Measurements from ENCODE around the gene CEMIP. TPM values are rescaled to one million over a fixed set of nuclear protein-coding genes. Genes with fewer than 3 reads are reported as not detected.

Gene CEMIP
- total RNA-seq, 1 donor from 2014 or later: under 0.01 TPM

DNA sequence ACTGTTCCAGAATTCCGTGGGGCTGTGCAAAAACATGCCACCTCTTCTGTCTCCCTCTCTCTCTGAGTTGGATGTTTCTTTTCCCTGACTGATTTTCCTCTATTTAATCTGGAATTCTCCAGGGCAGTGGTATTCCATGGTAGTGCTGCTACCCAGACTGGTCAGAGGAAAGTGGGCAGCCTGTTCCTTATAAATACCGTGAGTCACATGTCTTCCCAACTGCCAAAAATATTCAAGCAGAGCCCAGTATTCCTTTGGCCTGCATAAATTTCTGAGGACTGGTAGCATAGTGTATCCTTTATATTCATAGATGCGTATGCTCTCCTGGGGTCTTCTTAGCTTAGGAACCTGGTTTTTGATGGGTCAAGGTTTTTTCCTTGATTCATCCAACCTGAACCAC, 40.9 kb downstream of the CEMIP start:
- Histone ChIP-seq H3K4me3 (ENCODE audit: low read depth, low read length) (no peak overlapping the region), H3K27me3 (ENCODE audit: control insufficient read depth, insufficient read depth, low read length) (no peaks in the 10 kb centered on the region), H3K36me3 (ENCODE audit: control insufficient read depth, insufficient read depth, low read length) (no peaks in the 10 kb centered on the region)
- TF ChIP-seq, protein P1, sequence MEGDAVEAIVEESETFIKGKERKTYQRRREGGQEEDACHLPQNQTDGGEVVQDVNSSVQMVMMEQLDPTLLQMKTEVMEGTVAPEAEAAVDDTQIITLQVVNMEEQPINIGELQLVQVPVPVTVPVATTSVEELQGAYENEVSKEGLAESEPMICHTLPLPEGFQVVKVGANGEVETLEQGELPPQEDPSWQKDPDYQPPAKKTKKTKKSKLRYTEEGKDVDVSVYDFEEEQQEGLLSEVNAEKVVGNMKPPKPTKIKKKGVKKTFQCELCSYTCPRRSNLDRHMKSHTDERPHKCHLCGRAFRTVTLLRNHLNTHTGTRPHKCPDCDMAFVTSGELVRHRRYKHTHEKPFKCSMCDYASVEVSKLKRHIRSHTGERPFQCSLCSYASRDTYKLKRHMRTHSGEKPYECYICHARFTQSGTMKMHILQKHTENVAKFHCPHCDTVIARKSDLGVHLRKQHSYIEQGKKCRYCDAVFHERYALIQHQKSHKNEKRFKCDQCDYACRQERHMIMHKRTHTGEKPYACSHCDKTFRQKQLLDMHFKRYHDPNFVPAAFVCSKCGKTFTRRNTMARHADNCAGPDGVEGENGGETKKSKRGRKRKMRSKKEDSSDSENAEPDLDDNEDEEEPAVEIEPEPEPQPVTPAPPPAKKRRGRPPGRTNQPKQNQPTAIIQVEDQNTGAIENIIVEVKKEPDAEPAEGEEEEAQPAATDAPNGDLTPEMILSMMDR (IDR thresholded peaks at IDR 0.05; ENCODE audit: insufficient read depth, low read length, poor library complexity, severe bottlenecking): no peak
- DNase-seq (ENCODE audit: low read depth): no peak

- no peak for DNase-seq (ENCODE audit: low read depth)
Observed at GRCh38 chr15:80822256-80822655, 43.1 kb downstream of the CEMIP start.

DNA sequence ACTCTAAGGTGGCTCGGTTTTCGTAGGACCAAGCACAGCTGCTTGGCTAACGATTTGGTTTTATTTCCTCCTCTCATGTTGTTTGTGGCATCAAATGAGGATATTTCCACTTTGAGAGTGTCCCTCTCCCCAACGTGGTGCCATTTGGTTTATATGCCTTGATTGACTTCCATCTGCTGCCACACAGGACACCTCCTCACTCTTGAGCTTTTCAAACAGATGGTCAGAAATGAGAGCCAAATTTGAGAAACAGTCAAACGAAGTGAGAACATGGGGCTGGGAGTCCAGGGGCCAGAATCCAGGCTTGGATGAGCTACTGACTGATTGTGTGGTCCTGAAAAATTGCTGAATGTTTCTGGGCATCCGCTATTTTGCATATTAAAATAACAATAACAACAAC, 43.5 kb downstream of the CEMIP start:
- Histone ChIP-seq H3K36me3 (ENCODE audit: control insufficient read depth, insufficient read depth, low read length) (no peaks in the 10 kb centered on the region), H3K4me3 (ENCODE audit: low read depth, low read length) (no peak overlapping the region), H3K27me3 (ENCODE audit: control insufficient read depth, insufficient read depth, low read length) (peaks cover 2% of the 10 kb centered on the region)
- no peak for DNase-seq (ENCODE audit: low read depth)
- TF ChIP-seq, protein P1 (IDR thresholded peaks at IDR 0.05; ENCODE audit: insufficient read depth, low read length, poor library complexity, severe bottlenecking): no peak

More at GRCh38 chr15:80822256-80822655, 43.1 kb downstream of the CEMIP start:
- Histone ChIP-seq H3K36me3 (ENCODE audit: control insufficient read depth, insufficient read depth, low read length) (no peaks in the 10 kb centered on the region), H3K4me3 (ENCODE audit: low read depth, low read length) (no peak overlapping the region), H3K27me3 (ENCODE audit: control insufficient read depth, insufficient read depth, low read length) (peaks cover 2% of the 10 kb centered on the region)
- TF ChIP-seq, protein P1 (IDR thresholded peaks at IDR 0.05; ENCODE audit: insufficient read depth, low read length, poor library complexity, severe bottlenecking): no peak

- Histone ChIP-seq H3K27me3 (ENCODE audit: control insufficient read depth, insufficient read depth, low read length) (peaks cover 2% of the 10 kb centered on the region), H3K36me3 (ENCODE audit: control insufficient read depth, insufficient read depth, low read length) (no peaks in the 10 kb centered on the region), H3K4me3 (ENCODE audit: low read depth, low read length) (no peak overlapping the region)
- TF ChIP-seq, protein P1 (IDR thresholded peaks at IDR 0.05; ENCODE audit: insufficient read depth, low read length, poor library complexity, severe bottlenecking): no peak
- DNase-seq (ENCODE audit: low read depth): no peak
Observed at GRCh38 chr15:80823120-80823519, 44.0 kb downstream of the CEMIP start.

GRCh38 chr15:80823995-80824394, 44.8 kb downstream of the CEMIP start:
- Histone ChIP-seq H3K27me3 (ENCODE audit: control insufficient read depth, insufficient read depth, low read length) (peaks cover 2% of the 10 kb centered on the region), H3K4me3 (ENCODE audit: low read depth, low read length) (no peak overlapping the region), H3K36me3 (ENCODE audit: control insufficient read depth, insufficient read depth, low read length) (no peaks in the 10 kb centered on the region)
- TF ChIP-seq, protein P1 (IDR thresholded peaks at IDR 0.05; ENCODE audit: insufficient read depth, low read length, poor library complexity, severe bottlenecking): no peak
- DNase-seq (ENCODE audit: low read depth): no peak

DNA sequence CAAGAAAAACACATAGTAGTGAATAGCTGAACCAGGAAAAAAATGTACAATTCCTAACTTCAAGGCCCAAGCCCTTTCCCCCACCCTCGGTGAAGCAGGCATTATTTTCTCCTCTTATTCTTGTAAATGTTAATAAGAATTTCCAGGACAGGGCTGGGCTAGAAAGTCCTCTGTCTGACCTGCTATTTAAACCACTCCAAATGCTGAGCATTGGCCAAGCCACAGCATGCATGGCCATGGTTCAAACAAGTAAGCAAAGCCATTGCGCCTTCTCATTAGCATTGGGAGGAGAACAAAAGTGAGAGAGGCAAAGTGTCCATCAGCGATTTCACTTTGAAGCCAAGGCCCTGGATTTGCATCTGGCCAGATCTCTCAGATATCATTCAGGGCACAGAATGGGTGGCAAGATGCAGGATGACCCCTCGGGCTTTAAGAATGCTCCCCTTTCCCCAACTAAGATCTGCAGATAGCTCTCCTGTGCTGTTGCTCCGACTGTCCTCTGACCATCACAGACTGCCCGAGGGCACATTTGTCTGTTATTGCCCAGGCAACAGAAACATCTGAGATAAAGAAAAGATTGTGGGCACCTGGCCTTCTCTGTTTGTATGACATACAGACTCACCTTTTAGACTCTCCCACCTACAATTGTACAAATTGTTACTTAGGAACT, 46.3 kb downstream of the CEMIP start:
- Histone ChIP-seq H3K27me3 (ENCODE audit: control insufficient read depth, insufficient read depth, low read length) (peaks cover 2% of the 10 kb centered on the region), H3K4me3 (ENCODE audit: low read depth, low read length) (no peak overlapping the region), H3K36me3 (ENCODE audit: control insufficient read depth, insufficient read depth, low read length) (no peaks in the 10 kb centered on the region)
- TF ChIP-seq, protein P1 (IDR thresholded peaks at IDR 0.05; ENCODE audit: insufficient read depth, low read length, poor library complexity, severe bottlenecking): no peak
- DNase-seq (ENCODE audit: low read depth): no peak

Measured in kidney epithelial cell (primary cell).